Glutamatergic neuron (in vitro differentiated cells): ENCODE measurements around the gene URAD. TPM values are rescaled to one million over a fixed set of nuclear protein-coding genes. Genes with fewer than 3 reads are reported as not detected.
A peak's percentile ranks its signal among the peaks of the same experiment; 100 is the strongest.

Experiments used
- DNase-seq: peaks from one replicate; pipeline ENCODE4 v3.0.0; 2022
- H3K27ac Mint-ChIP-seq: one replicate; pipeline ENCODE4 v1.8.0; 2020; ENCODE audit warnings: mild to moderate bottlenecking, mixed read lengths, inconsistent platforms; ENCODE audit not compliant: unreplicated experiment
- H3K27me3 Mint-ChIP-seq: one replicate; pipeline ENCODE4 v1.8.0; 2020; ENCODE audit warnings: mild to moderate bottlenecking, moderate library complexity, mixed read lengths, inconsistent platforms; ENCODE audit not compliant: unreplicated experiment
- H3K36me3 Mint-ChIP-seq: one replicate; pipeline ENCODE4 v1.8.0; 2020; ENCODE audit warnings: mild to moderate bottlenecking, mixed read lengths, inconsistent platforms; ENCODE audit not compliant: unreplicated experiment
- H3K4me1 Mint-ChIP-seq: one replicate; pipeline ENCODE4 v1.8.0; 2020; ENCODE audit warnings: mild to moderate bottlenecking, low read depth, mixed read lengths, inconsistent platforms; ENCODE audit not compliant: unreplicated experiment
- H3K4me3 Mint-ChIP-seq: one replicate; pipeline ENCODE4 v1.8.0; 2020; ENCODE audit warnings: mild to moderate bottlenecking, mixed read lengths, inconsistent platforms; ENCODE audit not compliant: unreplicated experiment
- H3K9me3 Mint-ChIP-seq: one replicate; pipeline ENCODE4 v1.8.0; 2020; ENCODE audit warnings: mild to moderate bottlenecking, moderate library complexity, mixed read lengths, inconsistent platforms; ENCODE audit not compliant: unreplicated experiment
- CTCF ChIP-seq: fragments of 200-600 bp; sonication (generic); IDR thresholded peaks from one replicate; pipeline ENCODE4 v1.5.0; 2021; ENCODE audit not compliant: partially characterized antibody, unreplicated experiment
- total RNA-seq: library from RNA; stranded (reverse); fragmentation: NEBNext Ultra II Directional; extraction: Animal tissue kit (Norgen Biotek cat#: 25700); gene quantifications from one replicate; pipeline ENCODE4 v1.2.1, GENCODE V29; 2021; ENCODE audit not compliant: unreplicated experiment

The URAD gene
- total RNA-seq, 1 donor from 2014 or later, result not detected

- no peak for TF ChIP-seq CTCF
- DNase-seq, result peak; percentile 42
- Mint-ChIP-seq H3K27me3 (peaks cover 42% of the 10 kb centered on the region), H3K36me3 (no peaks in the 10 kb centered on the region), H3K27ac (no peak overlapping the region), H3K4me1 (peaks cover 10% of the 10 kb centered on the region), H3K4me3 (peak overlapping the region; percentile 73), H3K9me3 (peaks cover 20% of the 10 kb centered on the region)
Measured at GRCh38 chr13:27967736-27968315, 20.7 kb downstream of the URAD start.

- H3K4me3 Mint-ChIP-seq, result peak overlapping the region; percentile 73
- H3K36me3 Mint-ChIP-seq, result no peaks in the 10 kb centered on the region
- H3K27me3 Mint-ChIP-seq, result peaks cover 43% of the 10 kb centered on the region
- TF ChIP-seq CTCF, result no peak
- peaks cover 10% of the 10 kb centered on the region for H3K4me1 Mint-ChIP-seq
- peaks cover 20% of the 10 kb centered on the region for H3K9me3 Mint-ChIP-seq
- no peak for DNase-seq
- H3K27ac Mint-ChIP-seq, result no peak overlapping the region
Measured at GRCh38 chr13:27967203-27967735, 21.2 kb downstream of the URAD start.

GRCh38 chr13:27966641-27967202 lies 21.8 kb downstream of the URAD start:
- Mint-ChIP-seq H3K27me3 (peaks cover 46% of the 10 kb centered on the region), H3K9me3 (peaks cover 22% of the 10 kb centered on the region), H3K4me1 (peaks cover 10% of the 10 kb centered on the region), H3K27ac (no peak overlapping the region), H3K36me3 (no peaks in the 10 kb centered on the region), H3K4me3 (peak overlapping the region; percentile 50)
- DNase-seq, result peak; percentile 38
- no peak for TF ChIP-seq CTCF

GRCh38 chr13:27965740-27966640 lies 22.5 kb downstream of the URAD start:
- DNase-seq, result no peak
- Mint-ChIP-seq H3K27me3 (peaks cover 47% of the 10 kb centered on the region), H3K4me1 (peaks cover 7% of the 10 kb centered on the region), H3K27ac (no peak overlapping the region), H3K9me3 (peaks cover 20% of the 10 kb centered on the region), H3K4me3 (peak overlapping the region; percentile 50), H3K36me3 (no peaks in the 10 kb centered on the region)
- TF ChIP-seq CTCF, result no peak
